Measurements from ENCODE around the gene SBF1.

GRCh38 chr22:50439314-50439870, 35.4 kb downstream of the SBF1 start:
- TF ChIP-seq EZH2 (IDR thresholded peaks at IDR 0.05; ENCODE audit: low read length) (no peak), CTCF (optimal IDR thresholded peaks at IDR 0.05 in 1 of 3, IDR thresholded peaks at IDR 0.05 in 1 of 3, conservative IDR thresholded peaks at IDR 0.05 in 1 of 3; ENCODE audit: extremely low read depth in 1 of 3, insufficient read depth in 2 of 3, low read length in 3 of 3) (no peak)

All from keratinocyte (primary cell).